Liver (tissue), 9 donors: Measurements from ENCODE around the gene STOM. TPM values are rescaled to one million over a fixed set of nuclear protein-coding genes. Genes with fewer than 3 reads are reported as not detected.
A peak's percentile ranks its signal among the peaks of the same experiment; 100 is the strongest.

Source experiments
- DNase-seq: peaks from one replicate; pipeline ENCODE4 v3.0.0-alpha.2; 2017; ENCODE audit warnings: low spot score
- H3K27ac ChIP-seq, 2 donors: one replicate each; pipeline ENCODE4 v1.7.0; 2013; ENCODE audit warnings: inconsistent platforms in 2 of 2, low read length in 2 of 2, control low read depth in 1 of 2, low read depth in 1 of 2, mild to moderate bottlenecking in 1 of 2
- H3K27me3 ChIP-seq, 4 donors: one replicate each; pipeline versions ENCODE4 v1.6.1 to v1.7.0; 2013; ENCODE audit warnings: low read length in 3 of 4, inconsistent platforms in 1 of 4, mild to moderate bottlenecking in 1 of 4, moderate library complexity in 1 of 4; ENCODE audit not compliant: control insufficient read depth in 4 of 4, insufficient read depth in 4 of 4
- H3K36me3 ChIP-seq, 4 donors: one replicate each; pipeline versions ENCODE4 v1.6.1 to v1.7.0; 2013; ENCODE audit warnings: low read length in 3 of 4, mild to moderate bottlenecking in 3 of 4, low read depth in 1 of 4, moderate library complexity in 1 of 4; ENCODE audit not compliant: control insufficient read depth in 4 of 4, insufficient read depth in 3 of 4
- H3K4me1 ChIP-seq, 4 donors: one replicate each; pipeline versions ENCODE4 v1.6.1 to v1.7.0; 2013; ENCODE audit warnings: low read length in 3 of 4, mild to moderate bottlenecking in 3 of 4, moderate library complexity in 1 of 4; ENCODE audit not compliant: control insufficient read depth in 4 of 4, insufficient read depth in 4 of 4
- H3K4me3 ChIP-seq, 3 donors: one replicate each; pipeline versions ENCODE4 v1.6.1 to v1.7.0; 2013; ENCODE audit warnings: low read length in 3 of 3, control low read depth in 1 of 3, low read depth in 1 of 3, mild to moderate bottlenecking in 1 of 3
- H3K9ac ChIP-seq, 2 donors: one replicate each; pipeline ENCODE4 v1.7.0; 2013; ENCODE audit warnings: low read length in 2 of 2, mild to moderate bottlenecking in 2 of 2, moderate library complexity in 2 of 2, control low read depth in 1 of 2, low read depth in 1 of 2
- H3K9me3 ChIP-seq, 4 donors: one replicate each; pipeline versions ENCODE4 v1.6.1 to v1.7.0; 2013; ENCODE audit warnings: low read length in 3 of 4; ENCODE audit not compliant: control insufficient read depth in 4 of 4
- CTCF ChIP-seq: fragments of 150-350 bp; IDR thresholded peaks from 2 replicates; pipeline ENCODE4 v1.5.1; 2017; ENCODE audit warnings: improper control_type of control experiment, low read depth, low read length; ENCODE audit not compliant: missing input control
- EGR1 ChIP-seq, 2 donors: IDR thresholded peaks; 2 replicates each; pipeline ENCODE4 v1.6.1; 2016 to 2018; ENCODE audit warnings: antibody characterized with exemption in 2 of 2, low read depth in 2 of 2
- FOXA1 ChIP-seq: IDR thresholded peaks from 2 replicates; pipeline ENCODE4 v1.6.1; 2016; ENCODE audit warnings: antibody characterized with exemption
- FOXA2 ChIP-seq: IDR thresholded peaks from 2 replicates; pipeline ENCODE4 v1.6.1; 2016; ENCODE audit warnings: antibody characterized with exemption
- GABPA ChIP-seq, 2 donors: IDR thresholded peaks in 1 of 2; conservative IDR thresholded peaks in 1 of 2; 2 replicates each; pipeline ENCODE4 v1.6.1; 2016; ENCODE audit warnings: antibody characterized with exemption in 2 of 2, mild to moderate bottlenecking in 1 of 2, moderate library complexity in 1 of 2
- HNF4A ChIP-seq, 2 donors: conservative IDR thresholded peaks; 2 replicates each; pipeline ENCODE4 v1.6.1; 2016; ENCODE audit warnings: antibody characterized with exemption in 2 of 2, mild to moderate bottlenecking in 2 of 2
- JUND ChIP-seq, 2 donors: IDR thresholded peaks; 2 replicates each; pipeline ENCODE4 v1.6.1; 2016; ENCODE audit warnings: antibody characterized with exemption in 2 of 2
- NR2F2 ChIP-seq: IDR thresholded peaks from 2 replicates; pipeline ENCODE4 v1.6.1; 2016; ENCODE audit warnings: antibody characterized with exemption
- RAD21 ChIP-seq, 2 donors: IDR thresholded peaks; 2 replicates each; pipeline ENCODE4 v1.6.1; 2016; ENCODE audit warnings: antibody characterized with exemption in 2 of 2, mild to moderate bottlenecking in 2 of 2
- REST ChIP-seq: IDR thresholded peaks from 2 replicates; pipeline ENCODE4 v1.6.1; 2016; ENCODE audit warnings: antibody characterized with exemption, mild to moderate bottlenecking
- RXRA ChIP-seq, 2 donors: IDR thresholded peaks; 2 replicates each; pipeline ENCODE4 v1.6.1; 2017 to 2018; ENCODE audit warnings: antibody characterized with exemption in 2 of 2, mild to moderate bottlenecking in 1 of 2
- SP1 ChIP-seq: IDR thresholded peaks from 2 replicates; pipeline ENCODE4 v1.6.1; 2018; ENCODE audit warnings: antibody characterized with exemption, mild to moderate bottlenecking
- TAF1 ChIP-seq: conservative IDR thresholded peaks from 2 replicates; pipeline ENCODE4 v1.6.1; 2016; ENCODE audit warnings: antibody characterized with exemption, mild to moderate bottlenecking
- YY1 ChIP-seq: IDR thresholded peaks from 2 replicates; pipeline ENCODE4 v1.6.1; 2016; ENCODE audit warnings: antibody characterized with exemption, mild to moderate bottlenecking
- WGBS: extraction: QIAGEN DNeasy Blood & Tissue Kit; methylation state at CpG from one replicate; pipeline ENCODE4 v1.1.7; 2013; 5-methylcytosine and 5-hydroxymethylcytosine counted together
- polyA plus RNA-seq, 2 donors: library from polyadenylated mRNA; stranded (reverse) in 1 of 2; unstranded in 1 of 2; fragments of 200-250 nt in 1 of 2; fragments of >200 nt in 1 of 2; fragmentation: Nextera tagmentation in 1 of 2; extraction: Ambion mirVana in 1 of 2; gene quantifications; one replicate each; pipeline versions ENCODE4 v1.2.1 to v1.2.3, GENCODE V29; 2013 to 2015
- total RNA-seq, 2 donors: library from RNA; depleted of rRNA; stranded (reverse); fragments of >200 nt; gene quantifications; one replicate each; pipeline ENCODE4 v1.2.3, GENCODE V29; 2014
- TF ChIP-seq, protein P1 (sequence below): IDR thresholded peaks from 2 replicates; pipeline ENCODE4 v1.6.1; 2016; ENCODE audit warnings: antibody characterized with exemption
- donor health status: healthy.
- donor health status: healthy.
- donor health status: healthy.
- donor health status: healthy.
- donor health status: healthy.

The STOM gene
- total and polyA plus RNA-seq, 4 donors = 150 to 398 (median 265) TPM

GRCh38 chr9:121354762-121355161 lies 15.3 kb downstream of the STOM start:
- Histone ChIP-seq H3K36me3 (peaks cover 8 to 55% (median 38%) of the 10 kb centered on the region in 4 donors), H3K9ac (no peak overlapping the region), H3K9me3 (no peaks in the 10 kb centered on the region), H3K27ac (no peak overlapping the region), H3K4me1 (peaks cover 5 to 22% (median 14%) of the 10 kb centered on the region in 4 donors), H3K27me3 (no peaks in the 10 kb centered on the region), H3K4me3 (no peak overlapping the region)
- 88% methylated on average over 5 of the region's 5 CpGs for WGBS
- no peak for TF ChIP-seq YY1
- no peak for TF ChIP-seq FOXA2
- TF ChIP-seq HNF4A (conservative IDR thresholded peaks at IDR 0.05) = no peak
- no peak for TF ChIP-seq RAD21 (IDR thresholded peaks at IDR 0.05)
- no peak for TF ChIP-seq EGR1 (IDR thresholded peaks at IDR 0.05; ENCODE audit: low read depth in 2 of 2)
- TF ChIP-seq, protein P1, sequence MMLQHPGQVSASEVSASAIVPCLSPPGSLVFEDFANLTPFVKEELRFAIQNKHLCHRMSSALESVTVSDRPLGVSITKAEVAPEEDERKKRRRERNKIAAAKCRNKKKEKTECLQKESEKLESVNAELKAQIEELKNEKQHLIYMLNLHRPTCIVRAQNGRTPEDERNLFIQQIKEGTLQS = no peak
- no peak for TF ChIP-seq NR2F2
- TF ChIP-seq SP1 = no peak
- no peak for TF ChIP-seq FOXA1
- TF ChIP-seq CTCF = no peak
- no peak for DNase-seq

DNA sequence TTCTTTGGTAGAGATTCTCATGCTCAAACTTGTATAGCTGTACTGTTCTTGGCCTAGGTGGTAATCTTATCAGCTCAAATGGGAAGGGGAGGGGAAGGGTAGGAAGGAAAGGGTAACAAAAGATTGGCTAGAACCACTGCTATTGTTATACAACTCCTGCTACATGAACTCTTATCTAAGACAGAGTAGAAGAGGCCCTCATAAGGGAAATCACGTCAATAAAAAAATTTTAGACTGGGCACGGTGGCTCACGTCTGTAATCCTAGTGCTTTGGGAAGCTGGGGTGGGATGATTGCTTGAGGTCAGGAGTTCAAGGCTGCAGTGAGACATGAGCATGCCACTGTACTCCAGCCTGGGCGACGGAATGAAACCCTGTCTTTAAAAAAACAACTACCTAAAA lies 15.9 kb downstream of the STOM start:
- no peak for DNase-seq
- Histone ChIP-seq H3K9me3 (no peaks in the 10 kb centered on the region), H3K36me3 (peaks cover 8 to 61% (median 39%) of the 10 kb centered on the region in 4 donors), H3K27ac (peak overlapping the region; percentile 32 to 42), H3K9ac (no peak overlapping the region), H3K4me1 (peaks cover 4 to 20% (median 9%) of the 10 kb centered on the region in 4 donors), H3K4me3 (no peak overlapping the region), H3K27me3 (no peaks in the 10 kb centered on the region)
- TF ChIP-seq RXRA (IDR thresholded peaks at IDR 0.05) = peak in 1 of 2 donors; percentile 13
- peak; percentile 23 for TF ChIP-seq SP1
- no peak for TF ChIP-seq TAF1
- peak; percentile 90 for TF ChIP-seq NR2F2
- no peak for TF ChIP-seq GABPA (IDR thresholded peaks at IDR 0.05 in 1 of 2, conservative IDR thresholded peaks at IDR 0.05 in 1 of 2)
- WGBS = 65% methylated on average over 5 of the region's 5 CpGs

- Histone ChIP-seq H3K4me1 (peaks cover 0 to 14% (median 4%) of the 10 kb centered on the region in 4 donors), H3K9me3 (no peaks in the 10 kb centered on the region), H3K36me3 (peaks cover 6 to 68% (median 44%) of the 10 kb centered on the region in 4 donors), H3K4me3 (no peak overlapping the region), H3K9ac (no peak overlapping the region), H3K27ac (peak overlapping the region; percentile 42 to 55), H3K27me3 (no peaks in the 10 kb centered on the region)
- TF ChIP-seq NR2F2 (no peak), JUND (IDR thresholded peaks at IDR 0.05) (no peak), YY1 (no peak), RXRA (IDR thresholded peaks at IDR 0.05) (no peak), TAF1 (no peak), REST (no peak), EGR1 (IDR thresholded peaks at IDR 0.05; ENCODE audit: low read depth in 2 of 2) (no peak)
- 73% methylated on average over 9 of the region's 9 CpGs for WGBS
- no peak for DNase-seq
These were observed 16.6 kb downstream of the STOM start for GRCh38 chr9:121353241-121354061.
